ENCODE data around the gene CDK4.

Gene CDK4

GRCh38 chr12:57766464-57767304, 14.6 kb upstream of the CDK4 start, which contains the start of gene CYP27B1:
CYP27B1 (minus strand) TSS chr12:57767078; CDS start chr12:57767041, 37 bp downstream.
- TF ChIP-seq CTCF (IDR thresholded peaks at IDR 0.05) (peak; percentile 44), ZFX (IDR thresholded peaks at IDR 0.05; ENCODE audit: borderline replicate concordance) (no peak)
- peak within 1 kb of the TSS; percentile 83 for H3K27ac ChIP-seq

- H3K27ac ChIP-seq = peak overlapping the region; percentile 83
- TF ChIP-seq ZFX (IDR thresholded peaks at IDR 0.05; ENCODE audit: borderline replicate concordance) (no peak), CTCF (IDR thresholded peaks at IDR 0.05) (no peak)
Observed at GRCh38 chr12:57765698-57766463, 13.8 kb upstream of the CDK4 start.

GRCh38 chr12:57765003-57765697, 13.0 kb upstream of the CDK4 start:
- peak overlapping the region; percentile 83 for H3K27ac ChIP-seq
- TF ChIP-seq ZFX (IDR thresholded peaks at IDR 0.05; ENCODE audit: borderline replicate concordance) (no peak), CTCF (IDR thresholded peaks at IDR 0.05) (peak; percentile 82)

- no peak for TF ChIP-seq CTCF (IDR thresholded peaks at IDR 0.05)
- TF ChIP-seq ZFX (IDR thresholded peaks at IDR 0.05; ENCODE audit: borderline replicate concordance) = no peak
- no peak overlapping the region for H3K27ac ChIP-seq
Observed at GRCh38 chr12:57764662-57765002, 12.5 kb upstream of the CDK4 start.

GRCh38 chr12:57763881-57764661, 12.0 kb upstream of the CDK4 start:
- TF ChIP-seq ZFX (IDR thresholded peaks at IDR 0.05; ENCODE audit: borderline replicate concordance) (no peak), CTCF (IDR thresholded peaks at IDR 0.05) (no peak)

GRCh38 chr12:57762463-57762862, 10.4 kb upstream of the CDK4 start:
- TF ChIP-seq ZFX (IDR thresholded peaks at IDR 0.05; ENCODE audit: borderline replicate concordance) = no peak
- TF ChIP-seq CTCF (IDR thresholded peaks at IDR 0.05) = no peak
- H3K27ac ChIP-seq = no peak overlapping the region

More at GRCh38 chr12:57763881-57764661, 12.0 kb upstream of the CDK4 start:
- no peak overlapping the region for H3K27ac ChIP-seq
